Upper lobe of left lung (tissue), 6 donors: ENCODE measurements around the gene CHRND. TPM values are rescaled to one million over a fixed set of nuclear protein-coding genes. Genes with fewer than 3 reads are reported as not detected.

ENCODE experiments used
- ATAC-seq, 2 donors: fragments of 200-7000 bp; cut with Tn5 transposase; one replicate each; pipeline ENCODE4 v1.9.1; 2022; ENCODE audit warnings: mild to moderate bottlenecking in 2 of 2, moderate library complexity in 2 of 2; ENCODE audit not compliant: low FRiP score in 2 of 2
- DNase-seq, 2 donors: peaks; one replicate each; pipeline ENCODE4 v3.0.0-alpha.2; 2019 to 2020
- H3K27ac ChIP-seq, 4 donors: fragments of 200-600 bp; sonication (generic); one replicate each; pipeline ENCODE4 v1.5.1; 2016 to 2019
- H3K27me3 ChIP-seq, 4 donors: fragments of 200-600 bp; sonication (generic); one replicate each; pipeline ENCODE4 v1.5.1; 2017 to 2019
- H3K36me3 ChIP-seq, 4 donors: fragments of 200-600 bp; sonication (generic); one replicate each; pipeline ENCODE4 v1.5.1; 2016 to 2019
- H3K4me1 ChIP-seq, 4 donors: fragments of 200-600 bp; sonication (generic); one replicate each; pipeline ENCODE4 v1.5.1; 2018 to 2019
- H3K4me3 ChIP-seq, 4 donors: fragments of 200-600 bp; sonication (generic); one replicate each; pipeline ENCODE4 v1.5.1; 2017 to 2019; ENCODE audit warnings: mild to moderate bottlenecking in 2 of 4, moderate library complexity in 1 of 4
- H3K9me3 ChIP-seq, 4 donors: fragments of 200-600 bp; sonication (generic); one replicate each; pipeline ENCODE4 v1.5.1; 2018 to 2019
- CTCF ChIP-seq, 6 experiments: fragments of 450-650 bp in 4 of 6; fragments of 200-600 bp in 2 of 6; sonication (generic) in 2 of 6; IDR thresholded peaks; one replicate each; pipeline ENCODE4 v1.5.1; 2016 to 2019; ENCODE audit warnings: antibody characterized with exemption in 6 of 6
- EP300 ChIP-seq, 4 donors: sonication (generic); formaldehyde crosslinking; IDR thresholded peaks; one replicate each; pipeline ENCODE4 v1.5.1; 2017; ENCODE audit warnings: antibody characterized with exemption in 4 of 4, control low read depth in 2 of 4
- POLR2A ChIP-seq, 4 donors: fragments of 450-650 bp; IDR thresholded peaks; one replicate each; pipeline ENCODE4 v1.5.1; 2016 to 2017; ENCODE audit warnings: antibody characterized with exemption in 4 of 4, mild to moderate bottlenecking in 2 of 4
- POLR2AphosphoS5 ChIP-seq, 2 donors: sonication (generic); formaldehyde crosslinking; IDR thresholded peaks; one replicate each; pipeline ENCODE4 v1.5.1; 2017; ENCODE audit warnings: antibody characterized with exemption in 2 of 2
- WGBS, 2 donors: methylation state at CpG; one replicate each; pipeline ENCODE4 v1.1.5; 2017 to 2018; 5-methylcytosine and 5-hydroxymethylcytosine counted together
- total RNA-seq, 6 donors: library from RNA; depleted of rRNA in 4 of 6; stranded (reverse); fragments of >200 nt in 4 of 6; gene quantifications; one replicate each; pipeline versions ENCODE4 v1.1.0 to v1.2.1, GENCODE V29; 2016 to 2021
- donor health status: DM: no; HTN: no; CAD: no; lungs with moderate emphysema.
- donor health status: DM: no; HTN: yes; CAD: no; lungs with severe emphysema.

CHRND gene
- total RNA-seq, 6 donors from 2014 or later: not detected

DNA sequence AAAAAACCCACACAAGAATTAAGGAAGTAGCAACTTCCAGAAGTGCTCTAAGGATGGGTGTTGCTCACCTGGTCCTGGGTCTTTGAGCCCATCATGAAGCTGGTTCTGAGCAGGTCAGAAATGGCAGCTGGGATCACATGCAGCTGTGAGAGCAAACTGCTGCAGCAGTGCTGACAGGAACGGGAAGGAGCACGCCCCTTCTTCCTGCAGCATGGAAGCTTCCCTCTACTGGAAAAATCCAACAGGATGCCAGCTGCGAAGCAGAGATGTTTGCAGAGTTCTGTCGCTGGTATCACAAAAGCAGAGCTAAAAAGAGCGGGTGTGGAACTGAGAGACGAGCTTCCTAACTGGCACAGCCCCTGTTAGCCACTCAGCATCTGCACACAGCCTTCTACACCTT is 58.3 kb downstream of the CHRND start:
- WGBS, 2 donors: 70 to 92% methylated on average over 6 of the region's 6 CpGs
- DNase-seq (no peak), ATAC-seq (no peak)
- Histone ChIP-seq H3K4me3 (no peak overlapping the region), H3K36me3 (peaks cover 0 to 30% (median 13%) of the 10 kb centered on the region in 4 donors), H3K4me1 (peaks cover 0 to 6% (median 1%) of the 10 kb centered on the region in 4 donors), H3K9me3 (no peaks in the 10 kb centered on the region), H3K27me3 (no peaks in the 10 kb centered on the region), H3K27ac (no peak overlapping the region)
- TF ChIP-seq EP300 (IDR thresholded peaks at IDR 0.05): no peak
- TF ChIP-seq POLR2AphosphoS5 (IDR thresholded peaks at IDR 0.05): no peak
- TF ChIP-seq CTCF (IDR thresholded peaks at IDR 0.05): no peak
- TF ChIP-seq POLR2A (IDR thresholded peaks at IDR 0.05): no peak

Other genes with a start within 250 kb of the CHRND start
- gene ALPP, start 147.4 kb upstream of the CHRND start, total RNA-seq: 10 to 100 TPM in 5 of 6 donors, 1 to 10 TPM in 1; 4.8 to 59.1 (median 30.8) TPM
- gene ALPG, start 119.3 kb upstream of the CHRND start, total RNA-seq: 1 to 10 TPM in 3 of 6 donors, under 1 TPM in 1, not detected in 2; 0.91 to 2.3 (median 1.4) TPM
- not detected for gene ALPI, start 70.0 kb upstream of the CHRND start, total RNA-seq
- gene ECEL1, start 38.3 kb upstream of the CHRND start, total RNA-seq: under 1 TPM in 2 of 6 donors, not detected in 4; 0.14 to 0.40 TPM
- gene PRSS56, start 5.8 kb upstream of the CHRND start, total RNA-seq: not detected
- not detected for gene CHRNG, start 13.5 kb downstream of the CHRND start, total RNA-seq
- 10 to 100 TPM in 1 of 6 donors, 1 to 10 TPM in 5; 2.6 to 12.6 (median 4.4) TPM for gene TIGD1, start 24.4 kb downstream of the CHRND start, total RNA-seq
- gene EIF4E2, start 24.5 kb downstream of the CHRND start, total RNA-seq: 10 to 100 TPM; 24.1 to 96.4 (median 57.2) TPM
- gene EFHD1, start 107.4 kb downstream of the CHRND start, total RNA-seq: 10 to 100 TPM in 1 of 6 donors, 1 to 10 TPM in 5; 3.7 to 11.1 (median 5.2) TPM
- 100 to 1,000 TPM in 1 of 6 donors, 10 to 100 TPM in 5; 54.7 to 127 (median 70.8) TPM for gene GIGYF2, start 171.2 kb downstream of the CHRND start, total RNA-seq